Hypothalamus (tissue), 51 donors: ENCODE results near the gene HDAC6.
"Not testable (repeated sequence)": the region's sequence is repeated elsewhere in the genome, so short reads cannot be mapped to it uniquely, and the experiment has no call there.

Experiments used
- DNase-seq, 51 donors: peaks; one replicate each; lab custom pipeline; 2025; lab: John Stamatoyannopoulos, UW

Gene HDAC6

DNA sequence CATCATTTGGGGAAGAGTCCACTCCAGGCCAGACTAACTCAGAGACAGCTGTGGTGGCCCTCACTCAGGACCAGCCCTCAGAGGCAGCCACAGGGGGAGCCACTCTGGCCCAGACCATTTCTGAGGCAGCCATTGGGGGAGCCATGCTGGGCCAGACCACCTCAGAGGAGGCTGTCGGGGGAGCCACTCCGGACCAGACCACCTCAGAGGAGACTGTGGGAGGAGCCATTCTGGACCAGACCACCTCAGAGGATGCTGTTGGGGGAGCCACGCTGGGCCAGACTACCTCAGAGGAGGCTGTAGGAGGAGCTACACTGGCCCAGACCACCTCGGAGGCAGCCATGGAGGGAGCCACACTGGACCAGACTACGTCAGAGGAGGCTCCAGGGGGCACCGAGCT lies 21.2 kb downstream of the HDAC6 start:
- peak in 14 of 51 donors; percentile 4 to 39 (median 16) for DNase-seq

GRCh38 chrX:48824066-48824465 lies 22.2 kb downstream of the HDAC6 start:
- no peak for DNase-seq

DNA sequence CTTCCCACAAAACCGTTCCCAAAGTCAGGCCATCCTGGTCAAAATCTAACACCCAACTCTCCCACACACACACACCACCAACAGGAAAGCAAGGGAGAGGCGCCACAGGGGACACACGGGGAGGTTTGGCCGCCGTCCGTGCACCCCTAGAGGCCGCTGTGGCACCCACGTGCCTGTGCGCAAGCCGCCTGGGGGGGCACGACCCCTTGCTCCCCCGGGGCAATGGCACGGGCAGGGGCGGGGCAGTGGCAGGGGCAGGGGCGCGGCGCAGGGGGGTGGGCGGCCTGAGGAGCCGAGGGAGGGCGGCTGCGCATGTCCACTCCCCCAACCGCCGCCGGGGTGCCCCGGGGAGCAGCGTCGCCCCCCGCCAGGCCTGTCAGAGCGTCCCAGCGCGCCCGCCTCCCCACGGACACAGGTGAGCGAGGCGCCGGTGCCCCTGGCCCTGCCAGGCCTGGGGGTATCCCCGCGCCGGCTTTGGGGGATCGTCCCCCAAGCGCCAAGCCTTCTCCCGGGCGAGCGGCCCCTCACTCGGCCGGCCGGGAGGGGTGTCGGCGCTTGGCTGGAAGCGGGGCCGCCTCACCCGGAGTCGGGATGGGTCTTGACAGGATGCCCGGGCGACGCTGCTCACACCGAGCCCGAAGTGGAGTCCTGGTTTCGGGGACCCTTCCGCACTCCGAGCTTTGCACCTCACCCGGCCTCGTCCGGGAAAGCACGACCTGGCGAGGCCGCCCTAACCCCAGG lies 24.4 kb downstream of the HDAC6 start, which contains the start of gene ERAS:
Gene ERAS (plus strand): TSS at position 379 of the 741 bp plus-strand sequence. CDS start 2,611 bp downstream, outside the sequence.
- no peak for DNase-seq

GRCh38 chrX:48826876-48827653 lies 25.2 kb downstream of the HDAC6 start:
- no peak for DNase-seq

- no peak for DNase-seq
Observed at GRCh38 chrX:48827654-48827968, 25.7 kb downstream of the HDAC6 start.

DNA sequence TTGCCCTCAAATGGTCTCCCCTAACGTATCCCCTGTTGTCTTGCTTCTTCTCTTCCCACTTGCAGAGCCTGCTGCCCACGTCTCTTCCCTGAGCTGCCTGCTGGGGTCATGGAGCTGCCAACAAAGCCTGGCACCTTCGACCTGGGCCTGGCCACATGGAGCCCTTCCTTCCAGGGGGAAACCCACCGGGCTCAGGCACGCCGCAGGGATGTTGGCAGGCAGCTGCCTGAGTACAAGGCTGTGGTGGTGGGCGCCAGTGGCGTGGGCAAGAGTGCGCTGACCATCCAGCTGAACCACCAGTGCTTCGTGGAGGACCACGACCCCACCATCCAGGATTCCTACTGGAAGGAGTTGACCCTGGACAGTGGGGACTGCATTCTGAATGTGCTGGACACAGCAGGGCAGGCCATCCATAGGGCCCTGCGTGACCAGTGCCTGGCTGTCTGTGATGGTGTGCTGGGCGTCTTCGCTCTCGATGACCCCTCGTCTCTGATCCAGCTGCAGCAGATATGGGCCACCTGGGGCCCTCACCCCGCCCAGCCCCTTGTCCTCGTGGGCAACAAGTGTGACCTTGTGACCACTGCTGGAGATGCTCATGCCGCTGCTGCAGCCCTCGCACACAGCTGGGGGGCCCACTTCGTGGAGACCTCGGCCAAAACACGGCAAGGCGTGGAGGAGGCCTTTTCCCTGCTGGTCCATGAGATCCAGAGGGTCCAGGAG lies 27.3 kb downstream of the HDAC6 start:
- DNase-seq = no peak

DNA sequence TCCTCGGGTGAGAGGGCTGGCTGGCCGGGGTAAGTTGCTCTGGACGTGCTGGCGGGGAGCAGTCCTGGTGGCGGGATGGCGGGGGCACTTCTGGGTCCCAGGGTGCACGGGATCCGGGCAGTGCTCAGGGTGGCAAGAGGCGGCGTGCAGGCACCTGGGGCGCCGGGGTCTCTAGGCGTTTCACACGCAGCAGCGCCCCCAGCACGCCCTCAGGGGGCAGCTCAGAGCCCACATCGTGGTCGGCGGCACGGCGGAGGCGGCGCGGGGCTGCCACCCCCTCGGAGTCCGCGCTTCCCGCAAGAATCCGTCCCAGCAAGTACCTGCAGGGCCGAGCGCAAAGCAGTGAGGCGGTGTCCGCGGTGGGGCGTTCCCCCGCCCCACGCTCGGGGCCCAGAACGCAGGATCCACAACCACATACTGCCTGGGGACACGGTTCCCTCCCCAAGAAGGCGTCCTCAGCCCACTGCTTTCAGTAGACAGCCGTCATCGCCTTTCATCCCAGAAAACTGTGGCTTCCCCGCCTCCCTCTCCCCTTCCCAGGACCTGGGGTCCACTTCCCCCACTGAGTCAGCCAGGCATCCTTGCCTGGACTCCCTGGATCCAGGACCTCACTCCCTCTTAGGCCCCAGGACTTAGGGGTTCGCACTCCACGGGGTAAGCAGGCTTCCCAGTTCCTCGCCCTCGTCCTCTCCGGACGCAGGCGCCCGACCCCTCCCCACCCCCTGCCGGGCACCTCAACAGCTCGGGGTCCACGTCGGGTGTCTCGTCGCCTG lies 29.5 kb downstream of the HDAC6 start:
- DNase-seq = no peak

DNA sequence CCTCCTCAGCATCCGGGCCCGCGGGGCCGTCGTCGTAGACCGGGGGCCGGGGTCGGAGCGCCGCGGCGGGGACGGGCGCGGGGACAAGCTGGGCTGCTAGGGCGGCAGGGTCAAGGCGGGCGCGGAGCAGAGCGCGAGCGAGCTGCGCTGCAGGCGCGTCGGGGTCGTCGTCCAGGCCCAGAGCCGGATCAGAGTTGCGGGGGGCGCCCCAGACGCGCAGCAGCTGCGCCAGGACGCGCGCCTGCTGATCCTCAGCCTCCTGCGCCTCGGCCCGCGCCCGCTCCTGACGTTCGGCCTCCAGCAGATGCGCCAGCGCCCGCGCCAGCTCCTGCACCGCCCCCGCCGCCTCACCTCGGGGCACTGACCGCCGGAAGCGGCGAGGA lies 30.0 kb downstream of the HDAC6 start:
- DNase-seq = no peak

DNA sequence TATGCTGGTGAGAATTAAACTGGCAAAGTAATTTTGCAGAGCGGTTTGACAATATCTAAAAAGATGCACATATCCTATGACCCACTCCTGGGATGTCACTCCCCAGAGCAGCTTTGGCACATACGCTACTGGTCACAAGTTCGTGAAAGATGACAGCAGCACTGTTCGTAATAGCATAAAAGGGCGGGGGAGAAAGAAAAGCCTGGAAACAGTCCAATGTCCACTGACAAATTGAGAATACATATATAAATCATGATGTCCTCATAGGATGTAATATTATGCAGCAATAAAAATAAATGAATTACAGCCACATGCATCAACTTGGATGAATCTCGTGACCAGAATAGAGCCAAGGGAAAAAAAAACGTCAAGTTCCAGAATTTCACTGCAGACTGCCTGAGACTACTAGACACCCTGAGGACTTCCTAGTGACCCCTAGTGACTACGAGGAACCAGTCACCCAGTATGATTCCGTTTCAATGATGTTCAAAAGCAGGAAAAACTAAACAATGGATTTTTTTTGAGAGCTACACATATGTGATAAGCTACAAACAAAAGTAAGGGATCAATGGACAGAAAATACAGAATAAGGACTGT lies 31.8 kb downstream of the HDAC6 start:
- peak in 1 of 51 donors; percentile 8 for DNase-seq

DNA sequence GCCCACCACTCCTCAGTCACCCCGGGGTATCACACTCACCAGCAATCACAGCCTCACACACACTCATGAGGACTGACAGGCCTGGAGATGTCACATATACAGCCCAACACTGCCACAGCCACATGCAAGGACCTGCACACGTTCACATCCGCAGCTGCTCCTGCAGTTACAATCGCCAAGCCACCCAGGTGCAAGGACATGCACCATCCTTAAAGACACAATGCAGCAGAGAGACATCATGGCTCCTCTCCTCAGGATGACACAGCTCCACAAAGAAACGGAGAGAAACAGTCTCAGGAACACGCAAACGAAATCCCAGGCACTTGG lies 32.5 kb downstream of the HDAC6 start:
- DNase-seq = peak in 1 of 51 donors; percentile 22

GRCh38 chrX:48835524-48836329 lies 33.9 kb downstream of the HDAC6 start, which contains the start of gene PCSK1N:
TSS of gene PCSK1N (minus strand) at chrX:48835610. CDS start at chrX:48835532, 78 bp downstream.
- peak in 35 of 51 donors; percentile 1 to 65 (median 25) for DNase-seq

DNA sequence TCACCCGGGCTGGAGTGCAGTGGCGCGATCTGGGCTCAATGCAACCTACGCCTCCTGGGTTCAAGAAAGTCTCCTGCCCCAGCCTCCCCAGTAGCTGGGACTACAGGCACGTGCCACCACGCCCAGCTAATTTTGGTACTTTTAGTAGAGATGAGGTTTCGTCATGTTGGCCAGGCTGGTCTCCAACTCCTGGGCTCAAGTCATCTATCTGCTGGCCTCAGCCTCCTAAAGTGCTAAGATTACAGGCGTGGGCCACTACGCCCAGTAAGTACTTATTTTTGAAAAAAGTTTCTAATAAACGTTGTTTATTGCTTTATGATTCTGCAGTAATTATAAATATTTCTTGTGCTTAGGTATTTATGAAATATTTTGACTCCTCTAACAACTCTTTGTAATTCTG lies 37.8 kb downstream of the HDAC6 start:
- DNase-seq = no peak

DNA sequence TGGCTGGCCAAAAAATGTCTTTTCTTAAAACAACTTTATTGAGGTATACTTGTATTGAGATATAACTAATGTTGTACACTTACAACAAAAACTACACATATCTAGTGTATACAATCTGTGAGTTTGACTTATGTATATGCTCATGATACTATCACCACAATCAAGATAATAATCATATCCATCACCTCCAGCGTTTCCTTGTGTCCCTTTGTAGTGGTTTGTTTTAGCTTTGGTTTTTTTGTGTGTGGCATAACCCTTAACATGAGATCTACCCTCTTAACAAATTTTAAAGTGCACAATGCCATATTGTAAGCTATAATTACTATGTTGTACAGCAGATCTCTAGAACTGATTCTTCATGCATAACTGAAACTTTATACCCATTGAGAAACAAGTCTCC lies 47.0 kb downstream of the HDAC6 start:
- no peak for DNase-seq

- DNase-seq = no peak
Observed at GRCh38 chrX:48852857-48853256, 51.0 kb downstream of the HDAC6 start.

- not testable (repeated sequence) for DNase-seq
Observed at GRCh38 chrX:48853494-48853893, 51.6 kb downstream of the HDAC6 start.

GRCh38 chrX:48854121-48854804 lies 52.4 kb downstream of the HDAC6 start:
- not testable (repeated sequence) for DNase-seq

DNA sequence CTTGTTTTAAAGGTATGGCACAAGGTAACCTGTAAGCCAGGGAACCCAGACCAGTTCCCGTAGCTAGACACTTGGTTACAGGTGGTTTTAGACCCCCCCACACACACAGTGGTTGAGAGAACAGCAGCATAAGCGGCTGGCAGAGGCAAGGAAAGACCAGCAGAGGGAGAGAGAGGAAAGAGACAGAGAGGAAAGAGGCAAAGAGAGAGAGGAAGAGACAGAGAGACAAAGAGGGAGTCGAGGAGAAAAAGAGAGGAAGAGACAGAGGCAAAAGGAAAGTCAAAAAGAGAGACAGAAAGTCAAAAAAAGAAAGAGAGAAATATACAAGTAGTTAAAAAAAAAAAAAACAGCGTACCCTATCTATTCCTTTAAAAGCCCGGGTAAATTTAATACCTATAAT lies 53.0 kb downstream of the HDAC6 start:
- DNase-seq = no peak

DNA sequence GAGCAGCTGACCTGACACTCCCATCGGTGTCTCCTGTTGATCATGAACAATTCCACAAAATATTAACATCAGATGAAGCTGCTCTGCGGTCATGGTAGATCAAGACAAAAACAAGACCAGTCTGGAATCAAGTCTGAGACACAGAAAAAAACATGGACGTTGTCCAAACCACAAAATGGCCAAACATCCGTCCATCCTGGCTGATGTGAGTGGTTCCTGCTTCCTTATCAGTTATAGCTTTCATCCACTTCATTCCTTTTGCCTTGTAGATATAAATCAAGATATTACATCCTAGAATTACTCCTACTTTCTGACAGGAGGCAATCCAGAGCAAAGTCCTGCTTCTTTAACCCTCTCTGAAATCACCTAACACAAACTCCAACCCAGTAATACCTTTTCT lies 62.3 kb downstream of the HDAC6 start:
- DNase-seq = no peak

- DNase-seq = not testable (repeated sequence)
Observed at GRCh38 chrX:48872017-48872416, 70.2 kb downstream of the HDAC6 start.
